ENCODE measurements around the gene DLGAP4.

DLGAP4 gene

GRCh38 chr20:36333841-36334240 is 27.7 kb downstream of the DLGAP4 start:
- no peak for DNase-seq

- no peak for DNase-seq
Observed at GRCh38 chr20:36334281-36335205, 28.4 kb downstream of the DLGAP4 start.

GRCh38 chr20:36335206-36335870 is 29.2 kb downstream of the DLGAP4 start:
- DNase-seq, result no peak

GRCh38 chr20:36336204-36336603 is 30.1 kb downstream of the DLGAP4 start:
- no peak for DNase-seq

- DNase-seq, result no peak
Observed at GRCh38 chr20:36336954-36337704, 31.0 kb downstream of the DLGAP4 start.

- no peak for DNase-seq
Observed at GRCh38 chr20:36337886-36338285, 31.7 kb downstream of the DLGAP4 start.

- DNase-seq, result no peak
Observed at GRCh38 chr20:36339646-36340592, 33.8 kb downstream of the DLGAP4 start.

- no peak for DNase-seq
Observed at GRCh38 chr20:36340593-36340990, 34.5 kb downstream of the DLGAP4 start.

GRCh38 chr20:36341331-36342020 is 35.3 kb downstream of the DLGAP4 start:
- no peak for DNase-seq

GRCh38 chr20:36342331-36343120 is 36.4 kb downstream of the DLGAP4 start:
- no peak for DNase-seq

- no peak for DNase-seq
Observed at GRCh38 chr20:36343641-36344040, 37.5 kb downstream of the DLGAP4 start.

GRCh38 chr20:36344517-36345132 is 38.5 kb downstream of the DLGAP4 start:
- DNase-seq, result peak; percentile 59

GRCh38 chr20:36346256-36346655 is 40.1 kb downstream of the DLGAP4 start:
- no peak for DNase-seq

GRCh38 chr20:36349384-36350170 is 43.4 kb downstream of the DLGAP4 start:
- no peak for DNase-seq

GRCh38 chr20:36350439-36350838 is 44.3 kb downstream of the DLGAP4 start:
- DNase-seq, result no peak

- DNase-seq, result no peak
Observed at GRCh38 chr20:36351937-36352336, 45.8 kb downstream of the DLGAP4 start.

- no peak for DNase-seq
Observed at GRCh38 chr20:36352843-36353553, 46.9 kb downstream of the DLGAP4 start.

GRCh38 chr20:36353740-36354139 is 47.6 kb downstream of the DLGAP4 start:
- no peak for DNase-seq
